ENCODE results near the gene ITK.

- no peak for TF ChIP-seq CTCF (IDR thresholded peaks at IDR 0.05; ENCODE audit: insufficient read depth, low read length)
- TF ChIP-seq GABPA (IDR thresholded peaks at IDR 0.05; ENCODE audit: low read depth) = no peak
- no peak for TF ChIP-seq POLR2AphosphoS5 (IDR thresholded peaks at IDR 0.05; ENCODE audit: low read depth)
These were observed 23.2 kb upstream of the ITK start for GRCh38 chr5:157157293-157157891.

All from HL-60 (cell line).